Astrocyte (in vitro differentiated cells and primary cell): ENCODE results near the gene IQCE. TPM values are rescaled to one million over a fixed set of nuclear protein-coding genes. Genes with fewer than 3 reads are reported as not detected.

ENCODE experiments used
- DNase-seq: peaks from one replicate; pipeline ENCODE4 v3.0.0-alpha.2; 2010; ENCODE audit warnings: low read depth
- FAIRE-seq: peaks from 2 replicates; lab custom pipeline; 2011; peaks lifted over from hg19 to GRCh38; lab: Jason Lieb, UNC
- H2AFZ ChIP-seq: 2 replicates; pipeline ENCODE4 v1.6.0; 2012; ENCODE audit warnings: low read depth, low read length, inconsistent platforms
- H3K27ac ChIP-seq: 2 replicates; pipeline ENCODE4 v1.5.1; 2011; ENCODE audit warnings: low read depth, low read length, inconsistent platforms
- H3K27me3 ChIP-seq: 2 replicates; pipeline ENCODE4 v1.6.0; 2011; ENCODE audit warnings: low read length, inconsistent platforms; ENCODE audit not compliant: insufficient read depth
- H3K36me3 ChIP-seq: 2 replicates; pipeline ENCODE4 v1.5.1; 2011; ENCODE audit warnings: low read length, inconsistent platforms; ENCODE audit not compliant: insufficient read depth
- H3K4me1 ChIP-seq: 2 replicates; pipeline ENCODE4 v1.5.1; 2011; ENCODE audit warnings: low read length, inconsistent platforms; ENCODE audit not compliant: insufficient read depth
- H3K4me2 ChIP-seq: 2 replicates; pipeline ENCODE4 v1.6.0; 2012; ENCODE audit warnings: low read length, inconsistent platforms
- H3K4me3 ChIP-seq: 2 replicates; pipeline ENCODE4 v1.5.1; 2011; ENCODE audit warnings: low read depth, mild to moderate bottlenecking, low read length, inconsistent platforms; ENCODE audit not compliant: insufficient read depth
- H3K79me2 ChIP-seq: 2 replicates; pipeline ENCODE4 v1.6.0; 2012; ENCODE audit warnings: mild to moderate bottlenecking, low read length, inconsistent platforms; ENCODE audit not compliant: insufficient read depth
- H3K9ac ChIP-seq: 2 replicates; pipeline ENCODE4 v1.6.0; 2012; ENCODE audit warnings: mild to moderate bottlenecking, low read length, inconsistent platforms
- H3K9me3 ChIP-seq: 2 replicates; pipeline ENCODE4 v1.5.1; 2012; ENCODE audit warnings: low read depth, mild to moderate bottlenecking, low read length, inconsistent platforms; ENCODE audit not compliant: insufficient read depth
- H4K20me1 ChIP-seq: 2 replicates; pipeline ENCODE4 v1.6.0; 2012; ENCODE audit warnings: low read length, inconsistent platforms; ENCODE audit not compliant: insufficient read depth
- H3K27ac Mint-ChIP-seq: one replicate; pipeline ENCODE4 v1.8.0; 2021; ENCODE audit warnings: mild to moderate bottlenecking, mixed read lengths; ENCODE audit not compliant: unreplicated experiment
- H3K27me3 Mint-ChIP-seq: one replicate; pipeline ENCODE4 v1.8.0; 2021; ENCODE audit warnings: low read depth, mixed read lengths; ENCODE audit not compliant: unreplicated experiment
- H3K36me3 Mint-ChIP-seq: one replicate; pipeline ENCODE4 v1.8.0; 2021; ENCODE audit warnings: low read depth, mixed read lengths; ENCODE audit not compliant: unreplicated experiment
- H3K4me1 Mint-ChIP-seq: one replicate; pipeline ENCODE4 v1.8.0; 2021; ENCODE audit warnings: low read depth, mixed read lengths; ENCODE audit not compliant: unreplicated experiment
- H3K4me3 Mint-ChIP-seq: one replicate; pipeline ENCODE4 v1.8.0; 2021; ENCODE audit warnings: mild to moderate bottlenecking, moderate library complexity, mixed read lengths; ENCODE audit not compliant: unreplicated experiment
- H3K9me3 Mint-ChIP-seq: one replicate; pipeline ENCODE4 v1.8.0; 2021; ENCODE audit warnings: mild to moderate bottlenecking, mixed read lengths; ENCODE audit not compliant: unreplicated experiment
- CTCF ChIP-seq: IDR thresholded peaks from 2 replicates; pipeline ENCODE4 v1.5.1; 2011; ENCODE audit warnings: low read depth, mild to moderate bottlenecking, inconsistent platforms, low read length, moderate library complexity; ENCODE audit not compliant: insufficient read depth
- EZH2 ChIP-seq: IDR thresholded peaks from 2 replicates; pipeline ENCODE4 v1.6.1; 2012; ENCODE audit warnings: mild to moderate bottlenecking, low read length, inconsistent platforms; ENCODE audit not compliant: insufficient read depth
- total RNA-seq: library from RNA; stranded (reverse); gene quantifications from 2 replicates; pipeline ENCODE4 v1.2.1, GENCODE V29; 2021

IQCE gene
- total RNA-seq, 1 donor from 2014 or later: 13.1 TPM

- Histone ChIP-seq H3K9me3 (no peaks in the 10 kb centered on the region), H3K4me3 (peak overlapping the region; percentile 10), H3K79me2 (peaks cover 95% of the 10 kb centered on the region), H3K27ac (peak overlapping the region; percentile 89), H4K20me1 (peaks cover 83% of the 10 kb centered on the region), H2AFZ (no peak overlapping the region), H3K4me2 (peak overlapping the region; percentile 70), H3K36me3 (no peaks in the 10 kb centered on the region), H3K4me1 (peaks cover 73% of the 10 kb centered on the region), H3K27me3 (no peaks in the 10 kb centered on the region), H3K9ac (peak overlapping the region; percentile 80)
- H3K36me3 Mint-ChIP-seq: no peaks in the 10 kb centered on the region
- no peak for FAIRE-seq
- no peaks in the 10 kb centered on the region for H3K9me3 Mint-ChIP-seq
- peaks cover 15% of the 10 kb centered on the region for H3K4me1 Mint-ChIP-seq
- H3K4me3 Mint-ChIP-seq: peak overlapping the region; percentile 40
- no peak for TF ChIP-seq EZH2
- TF ChIP-seq CTCF: no peak
- peak; percentile 97 for DNase-seq
- H3K27ac Mint-ChIP-seq: peak overlapping the region; percentile 93
- H3K27me3 Mint-ChIP-seq: no peaks in the 10 kb centered on the region
Measured at GRCh38 chr7:2641406-2642393, 82.9 kb downstream of the IQCE start.

GRCh38 chr7:2643386-2644219 is 84.8 kb downstream of the IQCE start:
- Histone ChIP-seq H4K20me1 (peaks cover 78% of the 10 kb centered on the region), H3K9me3 (no peaks in the 10 kb centered on the region)

More at GRCh38 chr7:2643386-2644219, 84.8 kb downstream of the IQCE start:
- no peaks in the 10 kb centered on the region for H3K36me3 Mint-ChIP-seq
- no peak overlapping the region for H3K4me3 Mint-ChIP-seq
- H3K79me2 ChIP-seq: peaks cover 88% of the 10 kb centered on the region
- H3K4me2 ChIP-seq: no peak overlapping the region
- no peak overlapping the region for H2AFZ ChIP-seq
- H3K4me3 ChIP-seq: no peak overlapping the region
- H3K9me3 Mint-ChIP-seq: no peaks in the 10 kb centered on the region
- no peaks in the 10 kb centered on the region for H3K27me3 ChIP-seq
- H3K9ac ChIP-seq: no peak overlapping the region
- FAIRE-seq (no peak), DNase-seq (no peak)
- peaks cover 57% of the 10 kb centered on the region for H3K4me1 ChIP-seq
- peaks cover 15% of the 10 kb centered on the region for H3K4me1 Mint-ChIP-seq
- H3K27ac ChIP-seq: no peak overlapping the region
- H3K36me3 ChIP-seq: no peaks in the 10 kb centered on the region
- no peak overlapping the region for H3K27ac Mint-ChIP-seq
- TF ChIP-seq EZH2: no peak
- no peak for TF ChIP-seq CTCF
- H3K27me3 Mint-ChIP-seq: no peaks in the 10 kb centered on the region
